Thoracic aorta (tissue), 2 donors: ENCODE results near the gene TCF4. TPM values are rescaled to one million over a fixed set of nuclear protein-coding genes. Genes with fewer than 3 reads are reported as not detected.
A peak's percentile ranks its signal among the peaks of the same experiment; 100 is the strongest.

Source experiments
- ATAC-seq: fragments of 150-250 bp; one replicate; pipeline ENCODE4 v1.8.0; 2017; ENCODE audit warnings: low read depth; ENCODE audit not compliant: insufficient number of reproducible peaks, low FRiP score
- DNase-seq: peaks from one replicate; pipeline ENCODE4 v3.0.0-alpha.2; 2020; ENCODE audit warnings: low spot score
- H3K27ac ChIP-seq, 2 donors: fragments of 200-600 bp; sonication (generic); 1 replicate in 1 of 2; 2 replicates in 1 of 2; pipeline ENCODE4 v1.5.1; 2016; ENCODE audit warnings: mild to moderate bottlenecking in 2 of 2, moderate library complexity in 2 of 2
- H3K27me3 ChIP-seq: fragments of 200-600 bp; sonication (generic); replicated peaks from 2 replicates; pipeline ENCODE4 v1.6.0; 2016; ENCODE audit warnings: mild to moderate bottlenecking; ENCODE audit not compliant: insufficient read depth
- H3K36me3 ChIP-seq: fragments of 200-600 bp; sonication (generic); one replicate; pipeline ENCODE4 v1.5.1; 2016
- H3K4me1 ChIP-seq, 2 donors: fragments of 200-600 bp; sonication (generic); 1 replicate in 1 of 2; 2 replicates in 1 of 2; pipeline versions ENCODE4 v1.5.1 to v1.6.0; 2016; ENCODE audit warnings: low read depth in 2 of 2, mild to moderate bottlenecking in 1 of 2; ENCODE audit not compliant: control insufficient read depth in 1 of 2
- H3K4me3 ChIP-seq: fragments of 200-600 bp; sonication (generic); 2 replicates; pipeline ENCODE4 v1.5.1; 2016; ENCODE audit warnings: mild to moderate bottlenecking
- H3K9me3 ChIP-seq: fragments of 200-600 bp; sonication (generic); 2 replicates; pipeline ENCODE4 v1.5.1; 2016
- total RNA-seq, 2 donors: library from RNA; depleted of rRNA; stranded (reverse); fragments of >200 nt; gene quantifications; one replicate each; pipeline versions ENCODE4 v1.1.0 to v1.2.3, GENCODE V29; 2016
- TF ChIP-seq, protein P1 (sequence below): fragments of 200-600 bp; sonication (generic); IDR thresholded peaks from one replicate; pipeline ENCODE4 v1.5.1; 2019; ENCODE audit warnings: antibody characterized with exemption

TCF4 gene
- total RNA-seq, 2 donors from 2014 or later: 178 to 267 TPM

DNA sequence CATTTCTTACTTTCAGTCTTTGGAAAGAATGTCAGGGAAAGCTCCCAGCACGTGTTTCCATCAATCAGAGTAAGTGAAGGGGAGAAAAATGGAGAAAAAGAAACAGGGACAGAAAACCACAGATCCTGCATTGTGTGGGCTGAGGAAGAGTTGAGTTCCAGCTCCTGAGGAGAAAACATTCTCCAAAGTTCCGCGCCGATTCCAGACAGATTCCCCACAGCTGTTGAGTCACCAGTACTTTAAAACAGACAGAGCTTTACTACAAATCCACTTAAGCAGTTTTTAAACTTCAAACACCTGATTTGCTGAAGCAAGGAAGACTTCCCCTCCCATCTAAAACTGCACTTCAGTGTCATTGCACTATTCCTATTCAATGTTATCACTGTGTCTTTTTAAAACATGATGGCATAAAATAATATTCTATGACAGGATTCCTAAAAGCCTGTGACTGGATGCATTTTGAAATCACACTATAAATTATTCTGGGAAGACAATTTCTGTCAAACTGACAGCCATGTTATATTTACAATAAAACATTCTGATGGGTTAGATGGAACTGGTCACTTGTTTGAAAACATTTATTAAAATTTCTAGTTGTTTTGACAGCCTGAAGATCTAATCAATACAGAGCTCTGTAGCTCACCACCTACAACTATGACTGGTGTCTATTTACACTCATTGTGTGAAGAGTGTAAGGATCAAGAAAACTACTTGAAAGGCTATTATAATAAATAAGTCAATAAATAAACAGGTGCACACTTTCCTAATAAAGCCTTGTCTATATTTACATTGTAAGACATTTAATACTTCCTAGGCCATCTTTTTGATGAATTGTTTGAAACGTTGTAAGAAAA, 40.9 kb downstream of the TCF4 start:
- Histone ChIP-seq H3K4me1 (peaks cover 22 to 34% of the 10 kb centered on the region in 2 donors), H3K36me3 (no peaks in the 10 kb centered on the region), H3K27ac (peak overlapping the region in 1 of 2 donors; percentile 21), H3K4me3 (peak overlapping the region; percentile 61), H3K9me3 (no peaks in the 10 kb centered on the region), H3K27me3 (no peaks in the 10 kb centered on the region)
- TF ChIP-seq, protein P1, sequence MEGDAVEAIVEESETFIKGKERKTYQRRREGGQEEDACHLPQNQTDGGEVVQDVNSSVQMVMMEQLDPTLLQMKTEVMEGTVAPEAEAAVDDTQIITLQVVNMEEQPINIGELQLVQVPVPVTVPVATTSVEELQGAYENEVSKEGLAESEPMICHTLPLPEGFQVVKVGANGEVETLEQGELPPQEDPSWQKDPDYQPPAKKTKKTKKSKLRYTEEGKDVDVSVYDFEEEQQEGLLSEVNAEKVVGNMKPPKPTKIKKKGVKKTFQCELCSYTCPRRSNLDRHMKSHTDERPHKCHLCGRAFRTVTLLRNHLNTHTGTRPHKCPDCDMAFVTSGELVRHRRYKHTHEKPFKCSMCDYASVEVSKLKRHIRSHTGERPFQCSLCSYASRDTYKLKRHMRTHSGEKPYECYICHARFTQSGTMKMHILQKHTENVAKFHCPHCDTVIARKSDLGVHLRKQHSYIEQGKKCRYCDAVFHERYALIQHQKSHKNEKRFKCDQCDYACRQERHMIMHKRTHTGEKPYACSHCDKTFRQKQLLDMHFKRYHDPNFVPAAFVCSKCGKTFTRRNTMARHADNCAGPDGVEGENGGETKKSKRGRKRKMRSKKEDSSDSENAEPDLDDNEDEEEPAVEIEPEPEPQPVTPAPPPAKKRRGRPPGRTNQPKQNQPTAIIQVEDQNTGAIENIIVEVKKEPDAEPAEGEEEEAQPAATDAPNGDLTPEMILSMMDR: no peak
- no peak for DNase-seq
- peak; percentile 39 for ATAC-seq

DNA sequence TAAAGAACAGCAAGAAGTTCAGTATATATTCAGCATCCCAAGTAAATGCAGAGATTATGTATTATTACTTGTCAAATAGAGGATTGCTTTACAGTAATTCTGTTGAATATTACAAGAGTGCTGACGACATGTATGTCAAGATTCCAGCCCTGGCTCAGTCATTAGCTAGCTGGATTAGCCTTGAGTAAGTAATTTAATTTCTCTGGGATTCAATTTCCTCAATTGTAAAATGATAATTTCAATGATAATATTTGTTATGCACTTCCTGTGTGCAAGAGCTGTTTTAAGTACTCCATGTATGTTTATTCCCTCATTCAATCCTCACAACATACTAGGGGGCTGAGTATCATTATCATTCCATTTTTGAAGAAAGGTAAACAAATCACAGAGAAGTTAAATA, 44.0 kb downstream of the TCF4 start:
- ATAC-seq: no peak
- no peak for DNase-seq
- H3K4me1 ChIP-seq: peaks cover 10 to 17% of the 10 kb centered on the region in 2 donors
- no peaks in the 10 kb centered on the region for H3K27me3 ChIP-seq
- TF ChIP-seq, protein P1: no peak
- no peak overlapping the region for H3K27ac ChIP-seq
- no peaks in the 10 kb centered on the region for H3K9me3 ChIP-seq
- H3K36me3 ChIP-seq: no peaks in the 10 kb centered on the region
- H3K4me3 ChIP-seq: no peak overlapping the region

DNA sequence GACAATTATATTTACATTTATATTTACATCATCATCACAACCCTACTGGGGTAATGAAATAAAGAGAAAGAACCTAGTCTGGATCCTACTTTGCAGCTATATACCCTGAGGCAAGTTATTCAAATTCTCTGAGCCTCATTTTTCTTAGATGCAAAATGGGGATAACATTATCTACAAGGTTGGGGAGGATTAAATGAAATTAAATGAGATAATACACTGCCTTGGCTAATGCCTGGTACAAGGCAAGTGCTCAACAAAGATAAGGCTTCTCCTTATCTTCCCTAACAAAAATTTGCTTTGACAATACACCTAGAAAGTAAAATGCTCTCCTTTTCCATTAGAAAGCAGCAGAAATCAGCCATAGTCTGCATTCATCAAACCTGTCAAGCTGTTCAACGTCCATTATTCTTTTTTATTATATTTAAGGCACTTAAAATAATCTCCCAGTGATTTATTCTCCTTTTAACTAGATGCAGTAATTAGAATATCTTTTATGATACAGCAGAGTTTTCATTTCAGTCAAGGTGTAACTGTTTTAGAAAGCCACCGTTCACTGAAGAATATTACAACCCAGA, 44.8 kb downstream of the TCF4 start:
- no peak for ATAC-seq
- no peak for DNase-seq
- TF ChIP-seq, protein P1: no peak
- Histone ChIP-seq H3K27ac (no peak overlapping the region), H3K4me1 (peaks cover 10 to 13% of the 10 kb centered on the region in 2 donors), H3K27me3 (no peaks in the 10 kb centered on the region), H3K4me3 (no peak overlapping the region), H3K36me3 (no peaks in the 10 kb centered on the region), H3K9me3 (no peaks in the 10 kb centered on the region)

DNA sequence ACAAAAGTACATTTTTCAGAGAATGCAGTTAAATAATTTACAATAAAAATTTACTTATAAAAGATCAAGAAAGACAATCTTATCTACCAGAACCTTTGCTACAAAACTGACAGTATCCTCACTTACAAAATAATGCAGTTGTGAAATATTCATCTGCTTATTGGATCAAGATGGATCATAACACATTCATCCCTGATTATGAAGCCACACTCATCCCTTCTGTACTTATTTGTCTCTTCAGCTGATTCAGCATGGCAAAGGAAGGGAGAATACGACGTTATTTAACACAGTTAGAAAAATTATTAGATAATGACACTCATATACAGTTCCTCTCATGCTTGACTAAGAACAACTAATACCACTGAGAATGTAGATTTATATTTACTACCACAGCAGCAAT, 46.4 kb downstream of the TCF4 start:
- Histone ChIP-seq H3K4me1 (no peaks in the 10 kb centered on the region), H3K27ac (no peak overlapping the region), H3K36me3 (no peaks in the 10 kb centered on the region), H3K27me3 (no peaks in the 10 kb centered on the region), H3K9me3 (no peaks in the 10 kb centered on the region), H3K4me3 (no peak overlapping the region)
- TF ChIP-seq, protein P1: no peak
- ATAC-seq: no peak
- no peak for DNase-seq

DNA sequence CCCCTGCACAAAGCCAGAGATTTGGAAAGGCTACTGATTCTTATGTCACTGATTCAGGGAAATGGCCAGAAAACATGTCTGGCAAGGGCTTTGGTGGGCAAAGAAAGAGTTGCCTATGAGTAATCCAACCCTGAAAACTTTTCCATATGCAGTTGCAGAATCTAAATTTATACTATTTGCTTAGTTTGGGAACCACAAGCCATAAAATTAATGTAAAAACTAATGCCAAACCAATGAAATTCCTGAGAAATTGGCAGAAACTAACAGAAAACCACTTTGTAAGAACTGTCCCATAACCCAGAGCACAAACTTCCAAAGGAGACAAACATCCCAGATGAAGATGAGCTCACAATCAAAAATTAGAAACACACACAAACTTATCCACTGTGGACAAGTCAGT, 48.8 kb downstream of the TCF4 start:
- DNase-seq: no peak
- Histone ChIP-seq H3K36me3 (no peaks in the 10 kb centered on the region), H3K4me1 (no peaks in the 10 kb centered on the region), H3K4me3 (no peak overlapping the region), H3K27me3 (no peaks in the 10 kb centered on the region), H3K27ac (no peak overlapping the region), H3K9me3 (no peaks in the 10 kb centered on the region)
- TF ChIP-seq, protein P1: no peak
- ATAC-seq: no peak
